GM12878 (cell line): Measurements from ENCODE around the gene RAD52.

Experiments
- E2F4 ChIP-seq: IDR thresholded peaks from 2 replicates; pipeline ENCODE4 v1.6.1; 2012; ENCODE audit warnings: low read depth, low read length, improper control_type of control experiment
- MAX ChIP-seq: IDR thresholded peaks from 2 replicates; pipeline ENCODE4 v1.6.1; 2012; ENCODE audit warnings: low read depth, low read length, improper control_type of control experiment
- TAF1 ChIP-seq: IDR thresholded peaks from 2 replicates; pipeline ENCODE4 v1.6.1; 2011; ENCODE audit warnings: mild to moderate bottlenecking, low read depth, low read length, borderline replicate concordance
- ZNF592 ChIP-seq: fragments of 450-650 bp; IDR thresholded peaks from 2 replicates; pipeline ENCODE4 v1.6.1; 2017; ENCODE audit warnings: mild to moderate bottlenecking, moderate library complexity

GRCh38 chr12:966724-967123 lies 17.2 kb upstream of the RAD52 start:
- TF ChIP-seq MAX = no peak
- no peak for TF ChIP-seq TAF1
- TF ChIP-seq ZNF592 = no peak
- TF ChIP-seq E2F4 = no peak
